Stimulated activated CD4-positive, alpha-beta T cell treated with anti-CD3 and anti-CD28 coated beads, Interleukin-4, amount 100 ng/mL, for 24 hours (primary cell): ENCODE results near the gene CPXM1.

ENCODE experiments used
- DNase-seq: peaks from one replicate; pipeline ENCODE4 v3.0.0-alpha.2; 2020

CPXM1 gene

GRCh38 chr20:2762578-2763131 lies 37.8 kb downstream of the CPXM1 start:
- DNase-seq = no peak

- no peak for DNase-seq
Observed at GRCh38 chr20:2761885-2762284, 38.5 kb downstream of the CPXM1 start.

- no peak for DNase-seq
Observed at GRCh38 chr20:2760952-2761305, 39.5 kb downstream of the CPXM1 start.

- no peak for DNase-seq
Observed at GRCh38 chr20:2760297-2760951, 40.0 kb downstream of the CPXM1 start.

- DNase-seq = no peak
Observed at GRCh38 chr20:2759603-2760296, 40.7 kb downstream of the CPXM1 start.

- DNase-seq = no peak
Observed at GRCh38 chr20:2759143-2759542, 41.3 kb downstream of the CPXM1 start.

- DNase-seq = no peak
Observed at GRCh38 chr20:2757969-2758368, 42.5 kb downstream of the CPXM1 start.

GRCh38 chr20:2757001-2757400 lies 43.4 kb downstream of the CPXM1 start:
- DNase-seq = no peak

- DNase-seq = no peak
Observed at GRCh38 chr20:2756056-2756611, 44.3 kb downstream of the CPXM1 start.

- no peak for DNase-seq
Observed at GRCh38 chr20:2755451-2756055, 44.9 kb downstream of the CPXM1 start.

GRCh38 chr20:2754424-2754823 lies 46.0 kb downstream of the CPXM1 start:
- no peak for DNase-seq

- no peak for DNase-seq
Observed at GRCh38 chr20:2753461-2754040, 46.9 kb downstream of the CPXM1 start.

GRCh38 chr20:2752567-2753460 lies 47.6 kb downstream of the CPXM1 start:
- DNase-seq = peak; percentile 31

GRCh38 chr20:2751878-2752566 lies 48.4 kb downstream of the CPXM1 start:
- DNase-seq = peak; percentile 55

GRCh38 chr20:2751347-2751877 lies 49.0 kb downstream of the CPXM1 start:
- DNase-seq = no peak

- no peak for DNase-seq
Observed at GRCh38 chr20:2750491-2751251, 49.8 kb downstream of the CPXM1 start.

GRCh38 chr20:2749951-2750490 lies 50.4 kb downstream of the CPXM1 start:
- DNase-seq = no peak

- no peak for DNase-seq
Observed at GRCh38 chr20:2749343-2749950, 51.0 kb downstream of the CPXM1 start.

GRCh38 chr20:2748551-2749342 lies 51.7 kb downstream of the CPXM1 start:
- no peak for DNase-seq
